ENCODE results near the gene SCN9A. TPM values are rescaled to one million over a fixed set of nuclear protein-coding genes. Genes with fewer than 3 reads are reported as not detected.

SCN9A gene
- total RNA-seq, 1 experiment from 2014 or later = 3.4 TPM

DNA sequence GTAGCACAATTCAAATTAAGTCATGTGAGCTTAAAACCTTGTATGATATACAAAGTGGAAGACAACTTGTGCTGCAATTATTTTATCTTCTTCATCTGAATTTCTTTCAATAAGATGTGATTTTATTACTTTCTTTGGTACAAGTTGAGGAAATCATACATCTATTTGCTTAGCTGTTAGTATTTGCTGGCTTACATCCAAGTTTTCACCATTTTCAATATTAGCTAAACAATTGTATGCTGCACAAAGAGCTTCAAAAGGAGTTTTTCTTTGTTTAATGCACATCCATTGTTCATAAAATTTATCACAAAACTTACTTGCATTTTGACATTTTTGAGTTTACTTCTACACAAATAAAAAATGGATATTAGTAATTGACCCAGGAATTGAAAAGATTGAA, 40.9 kb downstream of the SCN9A start:
- H3K4me2 ChIP-seq = no peak overlapping the region
- no peak for DNase-seq
- ChIA-PET POLR2A (ENCODE audit: unreplicated experiment) (no interaction called here), CTCF (interaction anchor here (0.7 kb wide), 1 partner anchor 540 kb away, joined by 3 read pairs; no protein-coding TSS in a partner anchor)
- H3K79me2 ChIP-seq (ENCODE audit: low read depth) = no peaks in the 10 kb centered on the region
- BruUV-seq (replicated peaks) = no TSS peak
- H3K4me3 ChIP-seq = no peak overlapping the region
- H2AFZ ChIP-seq = no peak overlapping the region
- no peaks in the 10 kb centered on the region for H3F3A ChIP-seq (ENCODE audit: insufficient read depth, low read depth)
- no peak overlapping the region for H3K27ac ChIP-seq
- H3K9me3 ChIP-seq (ENCODE audit: insufficient read depth, low read depth) = no peaks in the 10 kb centered on the region
- H3K4me1 ChIP-seq (replicated peaks; ENCODE audit: insufficient read depth) = no peaks in the 10 kb centered on the region
- TF ChIP-seq, protein P1, sequence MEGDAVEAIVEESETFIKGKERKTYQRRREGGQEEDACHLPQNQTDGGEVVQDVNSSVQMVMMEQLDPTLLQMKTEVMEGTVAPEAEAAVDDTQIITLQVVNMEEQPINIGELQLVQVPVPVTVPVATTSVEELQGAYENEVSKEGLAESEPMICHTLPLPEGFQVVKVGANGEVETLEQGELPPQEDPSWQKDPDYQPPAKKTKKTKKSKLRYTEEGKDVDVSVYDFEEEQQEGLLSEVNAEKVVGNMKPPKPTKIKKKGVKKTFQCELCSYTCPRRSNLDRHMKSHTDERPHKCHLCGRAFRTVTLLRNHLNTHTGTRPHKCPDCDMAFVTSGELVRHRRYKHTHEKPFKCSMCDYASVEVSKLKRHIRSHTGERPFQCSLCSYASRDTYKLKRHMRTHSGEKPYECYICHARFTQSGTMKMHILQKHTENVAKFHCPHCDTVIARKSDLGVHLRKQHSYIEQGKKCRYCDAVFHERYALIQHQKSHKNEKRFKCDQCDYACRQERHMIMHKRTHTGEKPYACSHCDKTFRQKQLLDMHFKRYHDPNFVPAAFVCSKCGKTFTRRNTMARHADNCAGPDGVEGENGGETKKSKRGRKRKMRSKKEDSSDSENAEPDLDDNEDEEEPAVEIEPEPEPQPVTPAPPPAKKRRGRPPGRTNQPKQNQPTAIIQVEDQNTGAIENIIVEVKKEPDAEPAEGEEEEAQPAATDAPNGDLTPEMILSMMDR (conservative IDR thresholded peaks at IDR 0.05) = no peak
- intact Hi-C loops (cut with micrococcal nuclease; ENCODE audit: unreplicated experiment) = no loop called here
- H3K9me2 ChIP-seq (ENCODE audit: insufficient read depth) = no peaks in the 10 kb centered on the region
- H4K20me1 ChIP-seq (ENCODE audit: insufficient read depth) = no peaks in the 10 kb centered on the region
- no peaks in the 10 kb centered on the region for H3K27me3 ChIP-seq (ENCODE audit: insufficient read depth, low read depth)
- no peaks in the 10 kb centered on the region for H3K36me3 ChIP-seq (ENCODE audit: low read depth)

DNA sequence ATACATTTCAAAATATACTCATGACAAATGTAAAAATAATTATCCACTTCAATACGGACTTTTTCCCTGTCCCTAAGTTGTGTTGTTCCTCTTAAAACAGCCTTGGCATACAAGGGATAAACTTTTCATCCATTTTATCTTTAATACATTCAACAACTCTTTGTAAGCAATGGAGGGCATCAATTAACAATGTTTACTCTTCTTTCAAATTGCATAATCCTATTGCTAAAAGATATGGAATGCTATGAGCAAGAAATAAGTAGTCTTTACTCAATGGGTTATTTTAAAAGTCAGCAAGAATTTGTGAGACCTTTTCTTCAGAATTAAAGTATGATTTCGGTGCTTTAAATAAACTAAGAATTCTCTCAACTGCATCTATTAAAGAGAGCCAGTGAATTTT, 41.9 kb downstream of the SCN9A start:
- Histone ChIP-seq H3K4me2 (no peak overlapping the region), H3K9me2 (ENCODE audit: insufficient read depth) (no peaks in the 10 kb centered on the region), H3K79me2 (ENCODE audit: low read depth) (no peaks in the 10 kb centered on the region), H3K36me3 (ENCODE audit: low read depth) (no peaks in the 10 kb centered on the region), H2AFZ (no peak overlapping the region), H3K9me3 (ENCODE audit: insufficient read depth, low read depth) (no peaks in the 10 kb centered on the region), H3K27ac (no peak overlapping the region), H3F3A (ENCODE audit: insufficient read depth, low read depth) (no peaks in the 10 kb centered on the region), H3K27me3 (ENCODE audit: insufficient read depth, low read depth) (no peaks in the 10 kb centered on the region), H3K4me3 (no peak overlapping the region), H4K20me1 (ENCODE audit: insufficient read depth) (no peaks in the 10 kb centered on the region), H3K4me1 (replicated peaks; ENCODE audit: insufficient read depth) (no peaks in the 10 kb centered on the region)
- intact Hi-C loops (cut with micrococcal nuclease; ENCODE audit: unreplicated experiment) = no loop called here
- no peak for DNase-seq
- CTCF ChIA-PET = no interaction called here
- BruUV-seq (replicated peaks) = no TSS peak
- POLR2A ChIA-PET (ENCODE audit: unreplicated experiment) = no interaction called here
- TF ChIP-seq, protein P1 (conservative IDR thresholded peaks at IDR 0.05) = no peak
- TF ChIP-seq EZH2 (IDR thresholded peaks at IDR 0.05; ENCODE audit: low read depth) = no peak

DNA sequence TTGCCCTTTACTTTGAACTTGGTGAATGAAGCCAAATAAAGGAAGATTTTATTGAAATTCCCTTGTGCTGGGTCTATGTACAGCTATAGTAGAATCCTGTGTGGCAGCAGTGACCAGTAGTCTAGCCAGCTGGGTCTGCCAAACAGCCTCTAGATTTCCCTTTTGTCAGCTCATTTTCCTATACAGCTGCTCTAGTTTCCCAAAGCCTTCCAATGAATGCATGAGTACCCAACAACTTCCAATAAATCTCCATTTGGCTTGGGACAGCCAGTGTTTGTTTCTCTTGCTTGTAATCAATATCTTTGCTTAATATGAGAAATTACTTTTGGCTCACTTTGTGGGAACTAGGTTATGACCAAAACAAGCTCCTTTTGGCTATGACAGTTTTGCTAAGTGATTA, 43.6 kb downstream of the SCN9A start:
- TF ChIP-seq, protein P1 (conservative IDR thresholded peaks at IDR 0.05) = no peak
- no peak for TF ChIP-seq EZH2 (IDR thresholded peaks at IDR 0.05; ENCODE audit: low read depth)
- no TSS peak for BruUV-seq (replicated peaks)
- no peaks in the 10 kb centered on the region for H3K9me2 ChIP-seq (ENCODE audit: insufficient read depth)
- no peak overlapping the region for H3K4me2 ChIP-seq
- ChIA-PET CTCF (no interaction called here), POLR2A (ENCODE audit: unreplicated experiment) (no interaction called here)
- H3K27me3 ChIP-seq (ENCODE audit: insufficient read depth, low read depth) = no peaks in the 10 kb centered on the region
- H3K79me2 ChIP-seq (ENCODE audit: low read depth) = no peaks in the 10 kb centered on the region
- no peaks in the 10 kb centered on the region for H3K4me1 ChIP-seq (replicated peaks; ENCODE audit: insufficient read depth)
- H3K36me3 ChIP-seq (ENCODE audit: low read depth) = no peaks in the 10 kb centered on the region
- intact Hi-C loops (cut with micrococcal nuclease; ENCODE audit: unreplicated experiment) = no loop called here
- no peaks in the 10 kb centered on the region for H3F3A ChIP-seq (ENCODE audit: insufficient read depth, low read depth)
- no peak overlapping the region for H2AFZ ChIP-seq
- H3K9me3 ChIP-seq (ENCODE audit: insufficient read depth, low read depth) = no peaks in the 10 kb centered on the region
- no peaks in the 10 kb centered on the region for H4K20me1 ChIP-seq (ENCODE audit: insufficient read depth)
- no peak for DNase-seq
- H3K4me3 ChIP-seq = no peak overlapping the region
- H3K27ac ChIP-seq = no peak overlapping the region

Data from PC-9 (cell line).